Hepatocyte (in vitro differentiated cells): Measurements from ENCODE around the gene AP2A2. TPM values are rescaled to one million over a fixed set of nuclear protein-coding genes. Genes with fewer than 3 reads are reported as not detected.

Experiments
- DNase-seq: peaks from one replicate; pipeline ENCODE4 v3.0.0-alpha.2; 2016; ENCODE audit warnings: low spot score
- H2AFZ ChIP-seq: fragments of 200-600 bp; sonication (generic); 2 replicates; pipeline ENCODE4 v1.6.0; 2016; ENCODE audit warnings: antibody characterized with exemption, mild to moderate bottlenecking
- H3K27ac ChIP-seq: fragments of 200-600 bp; sonication (generic); 2 replicates; pipeline ENCODE4 v1.5.1; 2016; ENCODE audit warnings: mild to moderate bottlenecking
- H3K27me3 ChIP-seq: fragments of 200-600 bp; sonication (generic); 2 replicates; pipeline ENCODE4 v1.6.1; 2016
- H3K36me3 ChIP-seq: fragments of 200-600 bp; sonication (generic); replicated peaks from 2 replicates; pipeline ENCODE4 v1.5.1; 2016; ENCODE audit warnings: low read depth; ENCODE audit not compliant: insufficient read depth
- H3K4me1 ChIP-seq: fragments of 200-600 bp; sonication (generic); 2 replicates; pipeline ENCODE4 v1.5.1; 2016; ENCODE audit warnings: mild to moderate bottlenecking, moderate library complexity; ENCODE audit not compliant: insufficient read depth
- H3K4me2 ChIP-seq: fragments of 200-600 bp; sonication (generic); 2 replicates; pipeline ENCODE4 v1.6.0; 2016
- H3K4me3 ChIP-seq: fragments of 200-600 bp; sonication (generic); 2 replicates; pipeline ENCODE4 v1.5.1; 2016; ENCODE audit warnings: mild to moderate bottlenecking
- H3K79me2 ChIP-seq: fragments of 200-600 bp; sonication (generic); 2 replicates; pipeline ENCODE4 v1.6.0; 2017; ENCODE audit warnings: mild to moderate bottlenecking
- H3K9me2 ChIP-seq: fragments of 200-600 bp; sonication (generic); replicated peaks from 2 replicates; pipeline ENCODE4 v1.6.0; 2017; ENCODE audit warnings: mild to moderate bottlenecking; ENCODE audit not compliant: insufficient read depth
- H3K9me3 ChIP-seq: fragments of 200-600 bp; sonication (generic); 2 replicates; pipeline ENCODE4 v1.5.1; 2016; ENCODE audit warnings: low read depth, mild to moderate bottlenecking
- H4K20me1 ChIP-seq: fragments of 200-600 bp; sonication (generic); 2 replicates; pipeline ENCODE4 v1.6.0; 2016; ENCODE audit warnings: mild to moderate bottlenecking; ENCODE audit not compliant: insufficient read depth, poor library complexity, severe bottlenecking
- EZH2 ChIP-seq: fragments of 200-600 bp; sonication (generic); IDR thresholded peaks from 2 replicates; pipeline ENCODE4 v1.6.1; 2016; ENCODE audit warnings: antibody characterized with exemption, mild to moderate bottlenecking, borderline replicate concordance
- EZH2phosphoT487 ChIP-seq: fragments of 200-600 bp; sonication (generic); IDR thresholded peaks from one replicate; pipeline ENCODE4 v1.6.1; 2018; ENCODE audit warnings: antibody characterized with exemption, mild to moderate bottlenecking, low read depth, moderate library complexity; ENCODE audit not compliant: unreplicated experiment, severe bottlenecking
- WGBS: methylation state at CpG from one replicate; pipeline ENCODE4 v1.1.6; 2016; ENCODE audit warnings: low lambda C conversion rate; ENCODE audit errors: missing lambda C conversion rate; 5-methylcytosine and 5-hydroxymethylcytosine counted together
- polyA plus RNA-seq: library from polyadenylated mRNA; unstranded; fragments of >200 nt; fragmentation: Nextera tagmentation; extraction: Ambion mirVana; gene quantifications from 2 replicates; pipeline ENCODE4 v1.2.1, GENCODE V29; 2016
- total RNA-seq: library from RNA; depleted of rRNA; stranded (reverse); fragments of >200 nt; gene quantifications from 2 replicates; pipeline ENCODE4 v1.2.3, GENCODE V29; 2014
- TF ChIP-seq, protein P1 (sequence below): fragments of 200-600 bp; sonication (generic); IDR thresholded peaks from 2 replicates; pipeline ENCODE4 v1.5.1; 2016; ENCODE audit warnings: antibody characterized with exemption, mild to moderate bottlenecking; ENCODE audit not compliant: poor library complexity

Gene AP2A2
- total and polyA plus RNA-seq, 2 experiments from 2014 or later: 49.7 to 68.0 TPM

- WGBS: 95% methylated on average over 13 of the region's 13 CpGs
- Histone ChIP-seq H3K27me3 (no peaks in the 10 kb centered on the region), H3K4me3 (no peak overlapping the region), H3K9me2 (no peaks in the 10 kb centered on the region), H3K4me2 (no peak overlapping the region), H3K9me3 (no peaks in the 10 kb centered on the region), H2AFZ (no peak overlapping the region), H3K79me2 (peaks cover 30% of the 10 kb centered on the region), H3K4me1 (no peaks in the 10 kb centered on the region), H3K27ac (no peak overlapping the region), H3K36me3 (no peaks in the 10 kb centered on the region), H4K20me1 (peaks cover 3% of the 10 kb centered on the region)
- TF ChIP-seq, protein P1, sequence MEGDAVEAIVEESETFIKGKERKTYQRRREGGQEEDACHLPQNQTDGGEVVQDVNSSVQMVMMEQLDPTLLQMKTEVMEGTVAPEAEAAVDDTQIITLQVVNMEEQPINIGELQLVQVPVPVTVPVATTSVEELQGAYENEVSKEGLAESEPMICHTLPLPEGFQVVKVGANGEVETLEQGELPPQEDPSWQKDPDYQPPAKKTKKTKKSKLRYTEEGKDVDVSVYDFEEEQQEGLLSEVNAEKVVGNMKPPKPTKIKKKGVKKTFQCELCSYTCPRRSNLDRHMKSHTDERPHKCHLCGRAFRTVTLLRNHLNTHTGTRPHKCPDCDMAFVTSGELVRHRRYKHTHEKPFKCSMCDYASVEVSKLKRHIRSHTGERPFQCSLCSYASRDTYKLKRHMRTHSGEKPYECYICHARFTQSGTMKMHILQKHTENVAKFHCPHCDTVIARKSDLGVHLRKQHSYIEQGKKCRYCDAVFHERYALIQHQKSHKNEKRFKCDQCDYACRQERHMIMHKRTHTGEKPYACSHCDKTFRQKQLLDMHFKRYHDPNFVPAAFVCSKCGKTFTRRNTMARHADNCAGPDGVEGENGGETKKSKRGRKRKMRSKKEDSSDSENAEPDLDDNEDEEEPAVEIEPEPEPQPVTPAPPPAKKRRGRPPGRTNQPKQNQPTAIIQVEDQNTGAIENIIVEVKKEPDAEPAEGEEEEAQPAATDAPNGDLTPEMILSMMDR: no peak
- DNase-seq: no peak
Measured at GRCh38 chr11:965206-965775, 39.6 kb downstream of the AP2A2 start.

GRCh38 chr11:967995-968751 is 42.5 kb downstream of the AP2A2 start:
- Histone ChIP-seq H3K36me3 (no peaks in the 10 kb centered on the region), H2AFZ (no peak overlapping the region), H3K4me3 (no peak overlapping the region), H3K4me2 (no peak overlapping the region), H3K9me3 (no peaks in the 10 kb centered on the region), H4K20me1 (peaks cover 3% of the 10 kb centered on the region), H3K27me3 (no peaks in the 10 kb centered on the region), H3K4me1 (no peaks in the 10 kb centered on the region), H3K27ac (no peak overlapping the region), H3K9me2 (no peaks in the 10 kb centered on the region), H3K79me2 (peaks cover 28% of the 10 kb centered on the region)
- DNase-seq: no peak
- no peak for TF ChIP-seq EZH2
- no peak for TF ChIP-seq EZH2phosphoT487
- TF ChIP-seq, protein P1: no peak
- 97% methylated on average over 31 of the region's 31 CpGs for WGBS

GRCh38 chr11:968822-969221 is 43.2 kb downstream of the AP2A2 start:
- Histone ChIP-seq H2AFZ (no peak overlapping the region), H3K4me1 (no peaks in the 10 kb centered on the region), H3K27me3 (no peaks in the 10 kb centered on the region), H3K4me3 (no peak overlapping the region), H3K36me3 (no peaks in the 10 kb centered on the region), H3K4me2 (no peak overlapping the region), H3K79me2 (peaks cover 25% of the 10 kb centered on the region), H3K27ac (no peak overlapping the region), H4K20me1 (peaks cover 3% of the 10 kb centered on the region), H3K9me2 (no peaks in the 10 kb centered on the region), H3K9me3 (no peaks in the 10 kb centered on the region)
- DNase-seq: no peak
- WGBS: 94% methylated on average over 14 of the region's 14 CpGs
- TF ChIP-seq EZH2phosphoT487 (no peak), EZH2 (no peak)
- TF ChIP-seq, protein P1: no peak
